ENCODE data around the gene CLCN5.
A peak's percentile ranks its signal among the peaks of the same experiment; 100 is the strongest.

CLCN5 gene

DNA sequence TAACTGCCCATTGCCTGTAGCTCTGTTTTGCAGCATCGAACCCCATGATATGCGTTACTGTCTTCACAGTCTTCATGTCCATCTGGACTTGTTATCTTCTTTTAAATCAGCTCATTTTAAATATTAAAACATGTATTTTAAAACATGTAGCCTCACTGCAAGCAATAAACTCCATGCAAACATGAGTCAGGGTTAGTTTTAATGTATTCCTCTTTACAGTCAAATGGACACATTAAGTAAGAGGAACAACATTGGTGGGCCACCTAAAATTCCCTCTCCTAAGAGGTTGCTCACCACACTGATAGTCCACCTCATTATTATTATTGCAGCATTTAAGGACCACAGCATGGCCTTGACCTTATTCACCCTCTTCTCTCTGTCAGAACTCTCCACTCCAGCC is 74.1 kb downstream of the CLCN5 start:
- Histone ChIP-seq H3F3A (ENCODE audit: insufficient read depth, low read length) (no peaks in the 10 kb centered on the region), H2AFZ (ENCODE audit: low read length) (no peak overlapping the region), H3K36me3 (replicated peaks; ENCODE audit: insufficient read depth, low read length) (no peaks in the 10 kb centered on the region), H3K27me3 (replicated peaks; ENCODE audit: insufficient read depth, low read length) (no peaks in the 10 kb centered on the region), H3K79me2 (ENCODE audit: low read length) (no peaks in the 10 kb centered on the region), H4K20me1 (ENCODE audit: insufficient read depth, low read length) (no peaks in the 10 kb centered on the region), H3K4me2 (ENCODE audit: low read depth, low read length) (no peak overlapping the region), H3K27ac (ENCODE audit: low read length) (no peak overlapping the region), H3K4me3 (ENCODE audit: low read length) (no peak overlapping the region), H3K4me1 (ENCODE audit: low read length) (peaks cover 6% of the 10 kb centered on the region; the same call in 1 of the 2 replicates), H3K9me3 (replicated peaks; ENCODE audit: insufficient read depth, low read length) (no peaks in the 10 kb centered on the region), H3K9ac (ENCODE audit: low read length) (no peak overlapping the region), H3K9me2 (replicated peaks; ENCODE audit: insufficient read depth, low read length) (no peaks in the 10 kb centered on the region)
- TF ChIP-seq EZH2phosphoT487 (IDR thresholded peaks at IDR 0.05; ENCODE audit: low read length) (no peak), EZH2 (optimal IDR thresholded peaks at IDR 0.05; ENCODE audit: low read depth, low read length) (no peak)
- TF ChIP-seq, protein P1, sequence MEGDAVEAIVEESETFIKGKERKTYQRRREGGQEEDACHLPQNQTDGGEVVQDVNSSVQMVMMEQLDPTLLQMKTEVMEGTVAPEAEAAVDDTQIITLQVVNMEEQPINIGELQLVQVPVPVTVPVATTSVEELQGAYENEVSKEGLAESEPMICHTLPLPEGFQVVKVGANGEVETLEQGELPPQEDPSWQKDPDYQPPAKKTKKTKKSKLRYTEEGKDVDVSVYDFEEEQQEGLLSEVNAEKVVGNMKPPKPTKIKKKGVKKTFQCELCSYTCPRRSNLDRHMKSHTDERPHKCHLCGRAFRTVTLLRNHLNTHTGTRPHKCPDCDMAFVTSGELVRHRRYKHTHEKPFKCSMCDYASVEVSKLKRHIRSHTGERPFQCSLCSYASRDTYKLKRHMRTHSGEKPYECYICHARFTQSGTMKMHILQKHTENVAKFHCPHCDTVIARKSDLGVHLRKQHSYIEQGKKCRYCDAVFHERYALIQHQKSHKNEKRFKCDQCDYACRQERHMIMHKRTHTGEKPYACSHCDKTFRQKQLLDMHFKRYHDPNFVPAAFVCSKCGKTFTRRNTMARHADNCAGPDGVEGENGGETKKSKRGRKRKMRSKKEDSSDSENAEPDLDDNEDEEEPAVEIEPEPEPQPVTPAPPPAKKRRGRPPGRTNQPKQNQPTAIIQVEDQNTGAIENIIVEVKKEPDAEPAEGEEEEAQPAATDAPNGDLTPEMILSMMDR (IDR thresholded peaks at IDR 0.05; ENCODE audit: low read length), result no peak
- no peak for DNase-seq

DNA sequence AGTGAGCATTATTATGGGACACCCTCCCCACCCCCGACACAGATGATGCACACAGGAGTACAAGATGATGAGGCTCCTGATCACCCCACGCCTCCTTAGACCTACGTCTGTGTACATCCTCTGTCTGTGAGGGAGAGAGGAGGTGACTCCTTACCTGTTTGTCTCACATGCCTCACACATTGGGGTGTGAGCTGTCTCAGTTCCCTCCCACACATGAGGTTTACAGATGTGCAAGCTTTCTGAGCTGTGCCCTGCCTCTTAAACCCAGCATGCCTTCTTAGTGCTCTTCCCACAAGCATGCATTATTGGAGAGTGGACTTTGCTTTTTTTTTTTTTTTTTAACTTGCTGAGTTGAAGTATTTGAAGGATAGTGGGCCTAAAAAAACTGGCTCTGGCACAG is 76.7 kb downstream of the CLCN5 start:
- H3F3A ChIP-seq (ENCODE audit: insufficient read depth, low read length), result no peaks in the 10 kb centered on the region
- no peak overlapping the region for H3K27ac ChIP-seq (ENCODE audit: low read length)
- H3K27me3 ChIP-seq (replicated peaks; ENCODE audit: insufficient read depth, low read length), result no peaks in the 10 kb centered on the region
- no peak overlapping the region for H3K4me2 ChIP-seq (ENCODE audit: low read depth, low read length)
- H3K9me3 ChIP-seq (replicated peaks; ENCODE audit: insufficient read depth, low read length), result no peaks in the 10 kb centered on the region
- no peak overlapping the region for H3K4me3 ChIP-seq (ENCODE audit: low read length)
- no peaks in the 10 kb centered on the region for H4K20me1 ChIP-seq (ENCODE audit: insufficient read depth, low read length)
- no peaks in the 10 kb centered on the region for H3K9me2 ChIP-seq (replicated peaks; ENCODE audit: insufficient read depth, low read length)
- no peak overlapping the region for H3K9ac ChIP-seq (ENCODE audit: low read length)
- TF ChIP-seq, protein P1 (IDR thresholded peaks at IDR 0.05; ENCODE audit: low read length), result no peak
- no peak for TF ChIP-seq EZH2 (optimal IDR thresholded peaks at IDR 0.05; ENCODE audit: low read depth, low read length)
- no peak for TF ChIP-seq EZH2phosphoT487 (IDR thresholded peaks at IDR 0.05; ENCODE audit: low read length)
- H3K4me1 ChIP-seq (ENCODE audit: low read length), result peaks cover 8% of the 10 kb centered on the region; the same call in 1 of the 2 replicates
- H3K79me2 ChIP-seq (ENCODE audit: low read length), result no peaks in the 10 kb centered on the region
- H3K36me3 ChIP-seq (replicated peaks; ENCODE audit: insufficient read depth, low read length), result no peaks in the 10 kb centered on the region
- DNase-seq, result no peak
- no peak overlapping the region for H2AFZ ChIP-seq (ENCODE audit: low read length)

DNA sequence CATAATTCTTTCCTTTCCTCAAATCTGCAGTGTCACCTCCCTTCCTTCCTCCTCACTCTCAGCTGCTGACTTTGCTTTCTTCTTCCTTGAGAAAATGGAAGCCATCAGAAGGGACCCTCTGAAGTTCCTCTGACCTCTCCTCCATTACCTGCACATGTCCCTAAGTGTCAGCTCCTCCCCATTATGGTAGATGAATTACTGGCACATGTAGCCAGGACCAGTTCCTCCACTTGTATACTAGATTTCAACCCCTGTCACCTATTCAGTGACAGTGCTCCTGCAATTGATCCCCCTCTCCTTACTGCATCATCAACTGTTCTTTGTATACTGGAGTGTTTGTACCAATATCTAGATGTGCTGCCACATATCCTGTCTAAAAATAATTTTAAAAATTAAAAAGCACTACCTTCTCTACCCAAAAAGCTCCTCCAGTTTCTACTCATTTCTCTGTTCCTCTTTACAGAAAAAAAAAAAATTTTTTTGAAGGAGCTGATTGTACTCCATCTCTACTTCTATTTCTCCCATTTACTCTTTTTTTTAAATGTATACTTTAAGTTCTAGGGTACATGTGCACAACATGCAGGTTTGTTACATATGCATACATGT is 78.6 kb downstream of the CLCN5 start:
- no peaks in the 10 kb centered on the region for H3K79me2 ChIP-seq (ENCODE audit: low read length)
- no peak overlapping the region for H3K27ac ChIP-seq (ENCODE audit: low read length)
- H3K9ac ChIP-seq (ENCODE audit: low read length), result no peak overlapping the region
- H3K9me3 ChIP-seq (replicated peaks; ENCODE audit: insufficient read depth, low read length), result no peaks in the 10 kb centered on the region
- no peaks in the 10 kb centered on the region for H3K36me3 ChIP-seq (replicated peaks; ENCODE audit: insufficient read depth, low read length)
- peaks cover 8% of the 10 kb centered on the region; the same call in 1 of the 2 replicates for H3K4me1 ChIP-seq (ENCODE audit: low read length)
- TF ChIP-seq EZH2phosphoT487 (IDR thresholded peaks at IDR 0.05; ENCODE audit: low read length), result no peak
- H2AFZ ChIP-seq (ENCODE audit: low read length), result no peak overlapping the region
- H4K20me1 ChIP-seq (ENCODE audit: insufficient read depth, low read length), result no peaks in the 10 kb centered on the region
- no peak overlapping the region for H3K4me3 ChIP-seq (ENCODE audit: low read length)
- DNase-seq, result no peak
- no peak overlapping the region for H3K4me2 ChIP-seq (ENCODE audit: low read depth, low read length)
- no peaks in the 10 kb centered on the region for H3K9me2 ChIP-seq (replicated peaks; ENCODE audit: insufficient read depth, low read length)
- H3F3A ChIP-seq (ENCODE audit: insufficient read depth, low read length), result no peaks in the 10 kb centered on the region
- no peaks in the 10 kb centered on the region for H3K27me3 ChIP-seq (replicated peaks; ENCODE audit: insufficient read depth, low read length)

DNA sequence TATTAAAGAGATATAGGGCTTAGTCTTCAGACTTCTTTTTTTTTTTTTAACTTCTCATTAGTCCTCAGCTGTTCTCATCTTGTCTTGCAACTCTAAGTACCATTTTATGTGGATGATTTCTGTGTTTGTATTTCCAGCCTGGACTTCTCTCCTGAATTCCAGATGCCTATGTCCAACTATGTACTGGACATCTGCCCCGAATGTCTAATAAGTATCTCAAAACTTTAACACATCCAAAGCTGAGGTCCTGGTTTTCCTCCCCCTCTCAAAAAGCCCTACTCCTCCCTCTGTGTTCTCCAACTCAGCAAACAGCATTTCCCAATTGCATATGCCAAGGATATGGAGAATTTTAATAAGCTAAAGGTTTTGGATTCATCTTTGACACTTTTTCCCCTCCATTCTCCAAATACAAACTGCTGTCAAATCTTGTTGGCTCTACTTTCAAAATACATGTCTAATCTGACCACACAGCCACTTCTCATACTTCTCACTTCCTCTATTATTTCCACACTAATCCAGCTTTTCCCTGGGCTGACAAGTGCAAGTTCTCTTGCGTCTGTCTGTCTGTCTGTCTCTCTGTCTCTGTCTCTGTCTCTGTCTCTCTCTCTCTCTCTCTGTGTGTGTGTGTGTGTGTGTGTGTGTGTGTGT is 79.8 kb downstream of the CLCN5 start:
- Histone ChIP-seq H3K4me2 (ENCODE audit: low read depth, low read length) (no peak overlapping the region), H3K79me2 (ENCODE audit: low read length) (no peaks in the 10 kb centered on the region), H3K9me3 (replicated peaks; ENCODE audit: insufficient read depth, low read length) (no peaks in the 10 kb centered on the region), H4K20me1 (ENCODE audit: insufficient read depth, low read length) (no peaks in the 10 kb centered on the region), H3K36me3 (replicated peaks; ENCODE audit: insufficient read depth, low read length) (no peaks in the 10 kb centered on the region), H3F3A (ENCODE audit: insufficient read depth, low read length) (no peaks in the 10 kb centered on the region), H3K27me3 (replicated peaks; ENCODE audit: insufficient read depth, low read length) (no peaks in the 10 kb centered on the region), H2AFZ (ENCODE audit: low read length) (no peak overlapping the region), H3K4me3 (ENCODE audit: low read length) (no peak overlapping the region), H3K27ac (ENCODE audit: low read length) (no peak overlapping the region), H3K9ac (ENCODE audit: low read length) (no peak overlapping the region), H3K4me1 (ENCODE audit: low read length) (peaks cover 8% of the 10 kb centered on the region; the same call in 1 of the 2 replicates), H3K9me2 (replicated peaks; ENCODE audit: insufficient read depth, low read length) (no peaks in the 10 kb centered on the region)
- TF ChIP-seq EZH2 (optimal IDR thresholded peaks at IDR 0.05; ENCODE audit: low read depth, low read length) (no peak), EZH2phosphoT487 (IDR thresholded peaks at IDR 0.05; ENCODE audit: low read length) (no peak)
- TF ChIP-seq, protein P1 (IDR thresholded peaks at IDR 0.05; ENCODE audit: low read length), result no peak
- peak; percentile 6 for DNase-seq
